Sciatic nerve (tissue), 2 donors: ENCODE data around the gene RPS6KA3. TPM values are rescaled to one million over a fixed set of nuclear protein-coding genes. Genes with fewer than 3 reads are reported as not detected.
"Not testable (repeated sequence)": the region's sequence is repeated elsewhere in the genome, so short reads cannot be mapped to it uniquely, and the experiment has no call there.

ENCODE experiments used
- ATAC-seq: fragments of 200-7000 bp; cut with Tn5 transposase; one replicate; pipeline ENCODE4 v1.9.1; 2020; ENCODE audit warnings: mild to moderate bottlenecking, moderate library complexity
- DNase-seq: peaks from one replicate; pipeline ENCODE4 v3.0.0-alpha.2; 2020; ENCODE audit warnings: low spot score
- intact Hi-C: fragments of 100-400 bp; cut with DNase I; formaldehyde crosslinking; loops from one replicate; pipeline ENCODE4 v1.14.2; 2022
- total RNA-seq: library from RNA; stranded (reverse); fragmentation: NEBNext Ultra II Directional; extraction: Animal tissue kit (Norgen Biotek cat#: 25700); gene quantifications from one replicate; pipeline ENCODE4 v1.2.1, GENCODE V29; 2021
- donor health status: DM: no; HTN: no; CAD: no.
- donor health status: DM: no; HTN: no; CAD: no.

The RPS6KA3 gene
- total RNA-seq, 1 donor from 2014 or later: 43.6 TPM

GRCh38 chrX:20267607-20267930 lies 860 bp upstream of the RPS6KA3 start:
- intact Hi-C loops: no loop called here
- ATAC-seq (no peak), DNase-seq (no peak)

GRCh38 chrX:20265726-20266681 lies 705 bp downstream of the RPS6KA3 start:
- intact Hi-C loops: no loop called here
- no peak for ATAC-seq
- peak; percentile 64 for DNase-seq

- ATAC-seq: peak; percentile 34
- DNase-seq: peak; percentile 67
- intact Hi-C loops: no loop called here
These were observed 1.4 kb downstream of the RPS6KA3 start for GRCh38 chrX:20265221-20265725.

- DNase-seq (no peak), ATAC-seq (no peak)
- intact Hi-C loops: no loop called here
These were observed 3.2 kb downstream of the RPS6KA3 start for GRCh38 chrX:20263474-20263873.

DNA sequence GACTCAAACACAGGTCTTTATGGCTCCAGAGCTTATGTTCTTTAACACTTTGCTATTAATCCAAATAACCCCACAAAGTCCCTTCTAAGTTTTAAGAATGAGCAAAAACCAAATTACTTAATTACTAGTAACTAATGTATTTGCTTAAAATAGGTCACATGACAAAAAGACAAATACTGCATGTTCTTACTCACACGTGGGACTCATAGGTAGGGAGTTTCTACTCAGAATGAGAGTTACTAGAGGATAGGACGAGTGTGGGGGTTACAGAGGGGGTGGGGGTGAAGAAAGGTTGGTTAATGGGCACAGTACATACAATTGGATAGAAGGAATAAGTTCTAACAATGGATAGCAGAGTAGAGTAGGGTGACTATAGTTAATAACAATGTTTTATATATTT lies 5.8 kb downstream of the RPS6KA3 start:
- no peak for DNase-seq
- ATAC-seq: no peak
- intact Hi-C loops: no loop called here

- ATAC-seq (no peak), DNase-seq (no peak)
- intact Hi-C loops: no loop called here
These were observed 11.9 kb downstream of the RPS6KA3 start for GRCh38 chrX:20254712-20255299.

GRCh38 chrX:20253232-20253543 lies 13.5 kb downstream of the RPS6KA3 start:
- ATAC-seq: no peak
- DNase-seq: no peak
- intact Hi-C loops: no loop called here

DNA sequence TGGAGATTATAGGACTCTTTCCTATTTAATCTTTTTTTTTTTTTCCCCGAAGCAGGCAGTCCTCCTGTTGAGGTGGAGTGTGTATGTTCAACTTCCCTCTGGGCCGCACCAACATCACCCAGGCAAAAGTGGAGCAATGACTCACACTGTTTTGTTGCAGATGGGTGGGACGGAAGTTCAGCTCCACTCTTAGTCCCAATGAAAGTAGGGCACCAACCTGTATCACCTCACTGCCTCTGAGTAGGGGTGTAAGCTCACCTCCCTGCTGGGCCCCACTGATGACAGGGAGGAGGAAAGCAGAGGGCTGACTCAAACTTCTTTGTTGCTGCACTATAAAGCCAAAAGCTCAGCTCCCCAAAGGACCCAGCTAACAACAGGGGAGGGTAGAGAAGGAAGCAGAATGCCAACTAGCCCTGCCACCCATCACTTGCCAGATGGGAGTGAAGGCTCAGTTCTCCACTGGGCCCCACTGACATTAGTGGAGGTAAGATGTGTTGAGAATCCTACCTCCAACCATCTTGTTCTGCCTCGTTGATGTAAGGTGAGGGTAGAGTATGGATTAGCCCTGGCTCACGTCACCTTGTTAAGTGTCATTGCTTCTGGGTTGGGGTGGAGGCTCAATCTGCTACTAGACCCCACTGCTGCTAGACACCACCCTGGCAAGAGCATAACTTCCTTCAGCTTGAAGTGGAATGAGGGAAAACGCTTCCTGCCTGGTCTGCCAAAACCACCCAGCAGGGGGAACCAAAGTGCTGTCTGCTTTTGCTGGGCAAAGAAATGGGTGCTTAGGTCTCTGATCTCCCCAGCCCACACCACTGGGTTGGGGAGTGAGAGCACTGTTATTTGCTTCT lies 14.1 kb downstream of the RPS6KA3 start:
- ATAC-seq: no peak
- DNase-seq: peak; percentile 66
- intact Hi-C loops: no loop called here

DNA sequence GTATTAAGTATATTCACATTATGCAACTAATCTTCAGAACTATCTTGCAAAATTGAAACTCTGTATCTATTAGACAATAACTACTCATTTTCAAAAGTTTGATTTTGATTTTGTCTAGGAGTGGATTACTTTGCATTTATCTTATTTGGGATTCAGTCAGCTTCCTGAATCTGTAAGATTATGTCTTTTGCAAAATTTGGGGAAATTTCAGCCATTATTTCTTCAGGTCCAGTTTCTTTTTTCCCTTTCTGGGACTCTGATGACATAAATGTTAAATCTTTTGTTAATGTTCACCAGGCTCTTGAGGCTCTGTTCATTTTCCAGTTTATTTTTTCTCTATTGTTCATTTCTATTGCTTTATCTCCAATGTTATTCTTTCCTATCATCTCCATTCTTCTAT lies 15.0 kb downstream of the RPS6KA3 start:
- intact Hi-C loops: no loop called here
- ATAC-seq (no peak), DNase-seq (no peak)

- ATAC-seq, intact Hi-C loops, DNase-seq: not testable (repeated sequence)
These were observed 16.6 kb downstream of the RPS6KA3 start for GRCh38 chrX:20250146-20250545.

DNA sequence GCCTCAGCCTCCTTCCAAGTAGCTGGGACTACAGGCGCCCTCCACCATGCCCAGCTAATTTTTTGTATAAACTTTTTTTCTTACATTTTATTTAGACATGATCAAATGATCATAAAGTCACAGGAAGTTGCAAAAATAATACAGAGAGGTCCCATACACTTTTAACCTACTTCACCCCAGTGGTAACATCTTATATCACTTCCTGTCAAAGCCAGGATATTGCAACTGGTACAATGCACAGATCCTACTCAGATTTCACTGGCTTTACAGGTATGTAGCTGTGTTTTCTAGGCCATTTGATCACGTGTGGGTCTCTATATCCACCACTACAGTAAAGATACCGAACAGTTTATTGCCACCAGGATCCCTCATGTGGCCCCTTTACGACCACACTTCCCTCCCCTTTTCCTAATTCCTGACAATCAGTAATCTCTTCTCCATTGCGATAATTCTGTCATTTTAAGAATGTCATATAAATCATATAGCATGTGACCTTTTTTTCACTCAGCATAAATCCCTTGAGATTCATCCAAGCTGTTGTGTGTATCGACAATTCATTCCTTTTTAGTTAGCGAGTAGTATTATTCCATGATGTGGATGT lies 18.0 kb downstream of the RPS6KA3 start:
- ATAC-seq (no peak), DNase-seq (no peak)
- intact Hi-C loops: no loop called here

DNA sequence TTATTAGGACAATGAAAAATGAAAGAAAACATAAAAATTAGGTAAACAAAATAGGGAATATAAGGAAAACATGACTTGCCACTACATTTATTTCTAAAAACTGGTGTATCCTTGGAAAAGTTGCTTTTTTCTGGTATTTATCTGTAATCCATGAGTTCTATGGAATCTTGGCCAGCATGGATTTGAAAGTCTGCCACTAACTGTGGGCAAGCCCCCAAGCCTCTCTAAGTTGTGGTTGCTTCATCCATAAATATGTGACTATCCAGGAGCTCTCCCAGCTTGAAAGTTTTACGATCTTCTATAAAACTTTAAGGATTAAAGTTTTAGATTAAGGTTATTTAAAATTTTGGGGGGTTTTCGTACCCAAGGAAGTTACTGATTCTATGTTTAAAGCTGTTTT lies 21.8 kb downstream of the RPS6KA3 start:
- DNase-seq (no peak), ATAC-seq (no peak)
- intact Hi-C loops: no loop called here

GRCh38 chrX:20240201-20240600 lies 26.5 kb downstream of the RPS6KA3 start:
- intact Hi-C loops: no loop called here
- ATAC-seq (no peak), DNase-seq (no peak)

- DNase-seq (no peak), ATAC-seq (no peak)
- intact Hi-C loops: no loop called here
These were observed 28.8 kb downstream of the RPS6KA3 start for GRCh38 chrX:20237864-20238263.

GRCh38 chrX:20235755-20236154 lies 31.0 kb downstream of the RPS6KA3 start:
- intact Hi-C loops: no loop called here
- ATAC-seq (no peak), DNase-seq (no peak)

- DNase-seq: no peak
- intact Hi-C loops: no loop called here
- ATAC-seq: no peak
These were observed 33.4 kb downstream of the RPS6KA3 start for GRCh38 chrX:20233336-20233735.

- ATAC-seq (no peak), DNase-seq (no peak)
- intact Hi-C loops: no loop called here
These were observed 35.1 kb downstream of the RPS6KA3 start for GRCh38 chrX:20231598-20231997.

DNA sequence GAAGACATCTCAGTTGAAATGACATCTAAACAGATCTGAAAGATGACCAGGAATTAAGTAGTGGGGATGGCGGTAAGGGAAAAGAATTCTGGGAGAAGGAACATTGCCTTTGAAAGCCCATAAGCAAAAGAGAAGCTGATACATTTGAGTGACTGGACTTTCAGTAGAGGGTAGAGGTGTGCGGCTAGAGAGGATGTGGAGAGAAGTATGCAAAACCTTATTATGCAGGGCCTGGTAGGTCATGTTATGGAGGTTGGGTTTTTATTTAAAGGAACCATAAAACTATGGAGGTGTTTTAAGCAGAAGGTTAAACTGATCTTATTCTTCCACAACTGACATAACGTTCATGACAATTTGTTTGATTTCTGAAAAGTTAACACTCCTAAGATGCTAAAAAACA lies 36.3 kb downstream of the RPS6KA3 start:
- DNase-seq: no peak
- intact Hi-C loops: no loop called here
- no peak for ATAC-seq

GRCh38 chrX:20229155-20229554 lies 37.6 kb downstream of the RPS6KA3 start:
- intact Hi-C loops: no loop called here
- DNase-seq: no peak
- ATAC-seq: no peak
